Uterus (tissue), 2 donors: Measurements from ENCODE around the gene BBX.

ENCODE experiments used
- POLR2A ChIP-seq, 2 donors: fragments of 450-650 bp; IDR thresholded peaks; one replicate each; pipeline ENCODE4 v1.6.1; 2016; ENCODE audit warnings: antibody characterized with exemption in 2 of 2, mild to moderate bottlenecking in 1 of 2, moderate library complexity in 1 of 2
- TF ChIP-seq, protein P1 (sequence below), 4 experiments: fragments of 200-600 bp in 2 of 4; fragments of 450-650 bp in 2 of 4; sonication (generic) in 2 of 4; IDR thresholded peaks; one replicate each; pipeline ENCODE4 v1.5.1; 2016 to 2019; ENCODE audit warnings: antibody characterized with exemption in 4 of 4, mild to moderate bottlenecking in 2 of 4, moderate library complexity in 1 of 4

DNA sequence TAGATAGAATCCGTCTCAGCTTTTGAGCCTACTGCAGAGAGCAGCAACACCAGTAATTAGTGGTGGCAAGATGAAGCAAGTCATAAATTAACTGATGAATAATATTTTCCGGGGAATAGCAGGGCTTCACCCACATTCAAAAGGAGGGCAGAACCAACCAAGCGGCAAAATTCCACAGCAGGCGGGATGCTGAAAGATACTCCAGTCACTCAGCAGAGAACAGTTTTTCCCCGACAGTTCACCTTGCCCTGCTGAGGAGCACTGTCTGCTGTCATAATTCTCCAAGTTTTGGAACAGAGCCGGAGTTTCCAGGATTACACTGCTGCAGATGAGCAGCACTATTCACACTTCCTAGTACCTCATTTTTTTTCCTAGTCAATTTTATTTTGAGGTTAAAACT is 293.3 kb downstream of the BBX start:
- TF ChIP-seq POLR2A (IDR thresholded peaks at IDR 0.05) = no peak
- TF ChIP-seq, protein P1, sequence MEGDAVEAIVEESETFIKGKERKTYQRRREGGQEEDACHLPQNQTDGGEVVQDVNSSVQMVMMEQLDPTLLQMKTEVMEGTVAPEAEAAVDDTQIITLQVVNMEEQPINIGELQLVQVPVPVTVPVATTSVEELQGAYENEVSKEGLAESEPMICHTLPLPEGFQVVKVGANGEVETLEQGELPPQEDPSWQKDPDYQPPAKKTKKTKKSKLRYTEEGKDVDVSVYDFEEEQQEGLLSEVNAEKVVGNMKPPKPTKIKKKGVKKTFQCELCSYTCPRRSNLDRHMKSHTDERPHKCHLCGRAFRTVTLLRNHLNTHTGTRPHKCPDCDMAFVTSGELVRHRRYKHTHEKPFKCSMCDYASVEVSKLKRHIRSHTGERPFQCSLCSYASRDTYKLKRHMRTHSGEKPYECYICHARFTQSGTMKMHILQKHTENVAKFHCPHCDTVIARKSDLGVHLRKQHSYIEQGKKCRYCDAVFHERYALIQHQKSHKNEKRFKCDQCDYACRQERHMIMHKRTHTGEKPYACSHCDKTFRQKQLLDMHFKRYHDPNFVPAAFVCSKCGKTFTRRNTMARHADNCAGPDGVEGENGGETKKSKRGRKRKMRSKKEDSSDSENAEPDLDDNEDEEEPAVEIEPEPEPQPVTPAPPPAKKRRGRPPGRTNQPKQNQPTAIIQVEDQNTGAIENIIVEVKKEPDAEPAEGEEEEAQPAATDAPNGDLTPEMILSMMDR (IDR thresholded peaks at IDR 0.05) = no peak
